Testis (tissue), 2 donors: ENCODE measurements around the gene GPR150.

Source experiments
- CTCF ChIP-seq, 3 experiments: fragments of 450-650 bp in 2 of 3; fragments of 200-600 bp in 1 of 3; sonication (generic) in 1 of 3; IDR thresholded peaks; one replicate each; pipeline ENCODE4 v1.5.1; 2016 to 2019; ENCODE audit warnings: antibody characterized with exemption in 3 of 3, mild to moderate bottlenecking in 2 of 3, moderate library complexity in 1 of 3
- POLR2A ChIP-seq: fragments of 450-650 bp; IDR thresholded peaks from one replicate; pipeline ENCODE4 v1.6.1; 2017; ENCODE audit warnings: antibody characterized with exemption, mild to moderate bottlenecking, moderate library complexity

- TF ChIP-seq CTCF (IDR thresholded peaks at IDR 0.05), result no peak
- TF ChIP-seq POLR2A, result no peak
Observed at GRCh38 chr5:95641741-95642220, 21.9 kb downstream of the GPR150 start.
